ENCODE measurements around the gene ATP8B4.

The ATP8B4 gene

DNA sequence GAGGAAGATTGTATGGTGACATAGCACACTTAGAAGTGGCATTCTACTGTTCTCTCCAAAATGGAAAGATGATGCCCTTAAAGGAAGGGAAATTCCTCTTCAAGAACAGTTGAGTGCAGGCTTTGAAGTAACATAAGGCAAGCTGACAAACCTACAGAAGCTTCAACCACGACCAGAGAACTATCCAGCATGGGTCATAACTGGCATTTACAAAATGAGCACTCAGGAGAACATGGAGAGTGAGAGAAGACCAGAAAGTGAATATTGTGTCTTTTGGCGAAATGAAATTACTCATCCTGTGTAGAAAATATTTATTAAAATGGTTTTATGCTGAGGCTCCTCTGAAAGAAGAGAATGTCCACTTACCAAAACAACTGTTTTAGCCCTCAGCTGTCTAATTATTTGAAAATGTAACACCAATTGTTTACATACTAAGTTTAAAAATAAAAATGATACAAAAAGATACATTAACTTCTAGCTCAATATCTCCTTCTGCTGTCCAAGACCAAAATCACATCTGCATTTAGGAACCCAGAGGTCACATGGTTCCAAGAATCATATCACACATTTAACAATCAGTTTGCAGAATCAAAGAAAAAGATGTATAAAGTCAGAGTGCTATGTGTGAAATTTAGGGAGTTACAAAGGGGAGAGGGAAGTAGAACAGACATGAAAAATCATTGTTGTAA is 216.9 kb downstream of the ATP8B4 start:
- no peak overlapping the region for H3K4me3 ChIP-seq (ENCODE audit: low read depth, low read length)

DNA sequence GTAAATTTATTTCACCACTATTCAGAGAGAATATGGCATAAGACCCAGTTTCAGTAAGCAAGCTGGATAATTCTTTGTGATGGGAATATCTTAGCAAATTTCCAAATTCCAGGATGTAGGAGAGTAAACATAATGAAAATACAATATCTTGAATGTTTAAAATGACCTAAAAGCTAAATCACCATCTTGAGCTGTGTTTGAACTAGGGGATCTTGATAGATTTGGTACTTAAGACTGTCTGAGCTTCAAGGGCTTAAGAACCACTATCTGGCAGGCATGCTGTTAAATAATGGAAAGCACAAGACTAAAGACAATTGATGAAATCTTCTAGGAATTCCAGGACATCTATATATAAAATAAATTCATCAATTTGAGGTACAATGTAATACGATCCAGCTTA is 217.7 kb downstream of the ATP8B4 start:
- H3K4me3 ChIP-seq (ENCODE audit: low read depth, low read length): no peak overlapping the region

DNA sequence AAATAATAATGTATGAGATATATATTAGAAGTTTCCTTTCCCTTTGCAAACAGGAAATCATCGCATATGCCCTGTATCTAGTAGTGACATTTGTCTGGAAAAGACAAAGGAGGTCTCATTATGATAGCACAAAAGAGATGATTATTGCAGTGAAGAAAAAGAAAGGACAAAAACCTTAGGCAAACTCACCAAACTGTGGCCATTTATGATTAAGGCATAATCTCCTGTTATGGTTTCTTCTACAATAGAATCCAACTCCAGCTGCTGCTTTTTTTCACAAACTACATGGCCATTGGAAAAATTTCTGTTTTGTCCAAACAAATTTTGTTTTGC is 218.2 kb downstream of the ATP8B4 start:
- no peak overlapping the region for H3K4me3 ChIP-seq (ENCODE audit: low read depth, low read length)

DNA sequence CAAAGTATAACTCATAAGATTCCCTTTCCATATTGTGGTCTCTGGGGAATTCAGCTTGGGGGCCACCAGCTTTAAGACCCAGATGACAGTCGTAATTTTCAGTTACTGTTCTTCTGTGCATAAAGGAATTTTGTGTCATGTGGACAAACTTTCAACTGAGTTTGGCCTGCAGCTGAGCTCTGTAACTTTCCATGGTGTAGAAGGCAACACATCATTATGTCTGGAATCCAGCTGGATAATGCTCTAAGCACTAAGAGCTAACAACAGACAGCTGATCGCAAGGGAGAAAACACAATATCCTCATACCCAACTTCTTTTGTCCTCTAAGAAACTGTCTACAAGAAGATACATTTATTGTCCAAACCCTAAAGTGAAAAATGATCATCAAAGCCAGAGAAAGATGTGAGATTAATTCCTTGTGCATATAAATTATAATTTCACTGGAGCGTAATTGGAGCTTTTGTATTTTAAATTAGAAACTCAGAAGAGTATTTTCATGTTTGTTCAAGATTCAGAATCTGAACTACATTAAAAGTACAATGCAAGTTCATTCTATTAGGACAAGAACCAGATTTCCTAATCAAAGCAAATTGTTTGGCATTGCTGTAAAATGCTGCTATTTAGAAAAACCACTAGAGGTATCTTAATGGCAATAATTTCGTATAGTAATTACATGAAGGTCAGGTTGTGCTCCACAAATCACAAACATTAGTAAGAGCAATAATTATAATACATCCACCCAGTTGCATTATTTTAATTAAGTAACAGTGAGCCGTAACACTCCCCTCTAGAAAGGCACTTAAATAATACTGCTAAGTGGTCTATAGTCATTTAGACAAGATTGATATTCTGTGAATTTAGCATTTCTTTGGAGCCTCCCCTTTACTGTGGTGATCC is 218.8 kb downstream of the ATP8B4 start:
- H3K4me3 ChIP-seq (ENCODE audit: low read depth, low read length): no peak overlapping the region

DNA sequence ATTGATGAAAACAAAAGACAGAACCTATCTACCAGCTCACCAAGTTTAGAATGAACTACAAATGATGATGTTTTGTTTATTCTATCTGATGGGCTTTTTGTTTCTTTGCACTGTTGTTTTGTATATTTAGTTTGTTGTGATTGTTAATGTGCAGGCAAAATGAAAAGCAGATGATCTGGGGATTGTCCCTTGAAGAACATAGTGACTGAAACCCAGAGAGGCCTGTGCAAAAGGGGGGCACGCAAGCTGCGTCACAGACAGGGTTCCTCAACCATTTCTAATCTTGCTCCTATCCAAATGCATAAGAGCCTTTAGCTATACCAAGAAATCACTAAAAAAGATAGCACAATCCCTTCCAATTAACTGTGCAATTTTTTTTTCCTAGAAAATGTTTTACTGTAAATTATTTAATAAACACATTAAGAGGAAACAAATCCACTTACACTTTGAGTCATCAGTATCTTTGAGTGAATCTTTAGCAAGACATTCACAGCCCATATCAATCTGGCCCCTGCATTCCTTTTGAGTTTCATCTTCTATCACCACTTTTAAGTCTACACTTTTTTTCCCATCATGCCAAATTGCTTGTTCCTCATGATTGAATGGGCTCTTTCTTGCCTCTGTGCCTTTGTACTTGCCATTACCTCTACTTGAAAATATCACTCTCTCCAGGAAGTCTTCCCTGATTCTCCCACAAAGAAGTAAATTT is 220.3 kb downstream of the ATP8B4 start:
- H3K4me3 ChIP-seq (ENCODE audit: low read depth, low read length): no peak overlapping the region

DNA sequence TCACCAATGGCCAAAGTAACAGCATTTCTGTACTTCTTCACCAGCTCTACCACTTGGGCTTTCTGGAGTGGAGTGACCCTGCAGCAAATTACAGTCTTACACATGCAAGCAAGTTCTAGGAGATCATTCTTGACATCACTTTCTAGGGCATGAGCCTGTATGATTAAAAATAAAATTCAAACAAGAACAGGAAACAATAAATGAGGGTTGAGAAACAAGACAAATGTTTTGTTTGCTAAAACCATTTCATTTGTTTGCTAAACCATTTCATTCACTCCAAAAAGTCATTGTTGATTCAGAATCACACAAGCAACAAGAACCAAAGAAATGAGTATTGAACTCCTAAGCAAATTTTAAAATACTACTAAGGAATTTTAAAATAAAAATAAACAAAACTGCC is 220.9 kb downstream of the ATP8B4 start:
- H3K4me3 ChIP-seq (ENCODE audit: low read depth, low read length): no peak overlapping the region

DNA sequence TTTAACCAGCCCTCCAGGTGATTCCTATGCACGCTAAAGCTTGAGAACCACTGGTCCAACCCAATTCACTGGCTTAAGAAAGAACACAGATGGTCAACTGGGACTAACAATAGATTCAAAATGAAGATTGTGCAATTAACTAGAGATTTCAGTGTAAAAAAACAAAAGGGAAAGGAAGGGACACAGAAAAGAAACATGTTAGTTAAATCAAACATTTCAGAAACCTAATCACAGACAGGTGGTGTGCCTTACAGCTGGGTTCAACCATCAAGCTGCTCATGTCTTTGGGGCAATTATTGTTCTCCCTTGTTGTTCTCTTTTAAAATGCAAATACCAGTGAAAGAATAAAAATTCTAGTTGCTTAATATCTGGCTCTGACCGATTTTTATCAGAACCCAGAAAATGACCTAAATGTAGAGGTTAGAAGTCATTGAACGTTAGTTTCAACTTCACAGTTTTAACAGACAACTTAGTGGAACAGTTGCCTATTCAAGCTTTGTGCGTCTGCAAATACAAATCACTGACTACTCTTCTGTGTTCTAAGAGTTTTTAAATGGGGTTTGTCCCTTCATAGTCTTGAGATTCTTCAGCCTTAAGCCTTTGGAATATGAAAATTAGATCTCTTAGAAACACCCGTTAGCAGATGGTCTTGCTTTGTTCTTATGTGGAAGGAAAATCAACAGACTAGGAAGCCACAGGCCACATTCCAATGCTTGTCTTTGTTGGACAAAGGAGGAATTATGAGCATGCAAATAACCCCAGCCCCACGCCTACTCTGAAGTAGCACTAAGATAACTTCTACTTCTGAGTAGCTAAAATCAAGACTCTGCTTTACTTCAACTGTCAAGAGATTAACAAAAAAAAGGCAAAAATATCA is 223.4 kb downstream of the ATP8B4 start:
- no peak overlapping the region for H3K4me3 ChIP-seq (ENCODE audit: low read depth, low read length)

DNA sequence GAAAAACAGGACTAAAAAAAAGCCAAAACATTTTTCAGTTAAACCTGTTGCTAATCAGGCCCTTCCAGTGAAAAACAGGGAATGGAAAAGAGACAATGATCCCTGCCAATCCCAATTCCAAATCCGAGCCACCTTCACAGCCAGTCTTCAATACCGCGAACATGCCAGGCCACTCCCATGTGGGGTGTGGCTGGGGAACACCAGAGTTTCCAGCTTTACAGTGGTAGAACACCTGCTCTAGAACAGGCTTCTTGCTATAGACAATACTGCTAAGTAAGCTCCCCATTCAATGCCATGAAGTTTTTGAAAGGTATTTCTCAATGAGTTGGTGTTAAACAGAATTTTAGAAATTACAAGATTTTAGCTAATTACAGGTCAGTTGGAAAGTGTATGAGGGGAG is 228.3 kb downstream of the ATP8B4 start:
- no peak overlapping the region for H3K4me3 ChIP-seq (ENCODE audit: low read depth, low read length)

DNA sequence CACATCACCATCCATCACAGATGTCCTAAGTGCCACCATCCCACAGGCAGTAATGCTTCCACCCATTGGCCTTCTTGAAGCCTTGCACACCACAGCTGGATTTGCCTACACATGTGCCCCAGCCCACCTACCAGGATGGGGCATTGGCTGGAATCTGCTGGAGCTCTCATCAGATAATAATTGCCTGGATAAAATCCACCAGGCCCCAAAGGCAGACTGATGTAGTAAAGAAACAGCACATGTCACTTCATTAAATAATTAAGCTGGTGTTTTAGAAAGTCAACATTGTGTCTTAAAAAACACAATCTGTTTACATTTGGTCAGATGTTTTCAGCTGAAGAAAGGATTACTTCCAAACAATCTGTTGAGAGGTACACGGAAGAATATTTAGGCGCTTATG is 229.5 kb downstream of the ATP8B4 start:
- no peak overlapping the region for H3K4me3 ChIP-seq (ENCODE audit: low read depth, low read length)

DNA sequence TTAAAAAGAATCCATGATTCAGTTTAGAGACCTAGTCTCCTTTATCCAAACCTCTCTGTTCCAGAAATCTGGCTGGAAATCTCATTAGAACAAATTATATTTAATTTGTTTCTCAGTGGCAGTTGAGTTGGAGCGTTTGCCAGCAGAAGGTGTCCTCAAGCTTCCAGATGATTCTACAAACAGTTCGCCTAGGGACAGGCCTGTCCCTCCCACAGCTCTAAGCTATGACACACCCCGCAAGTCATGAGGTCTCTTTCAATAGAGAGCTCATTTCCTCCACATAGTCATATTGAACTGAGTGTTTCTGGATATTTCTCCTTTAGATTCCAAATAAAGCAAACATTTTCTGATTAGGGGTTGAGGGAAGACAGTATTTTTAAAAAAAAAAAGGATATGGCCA is 230.3 kb downstream of the ATP8B4 start:
- no peak overlapping the region for H3K4me3 ChIP-seq (ENCODE audit: low read depth, low read length)

DNA sequence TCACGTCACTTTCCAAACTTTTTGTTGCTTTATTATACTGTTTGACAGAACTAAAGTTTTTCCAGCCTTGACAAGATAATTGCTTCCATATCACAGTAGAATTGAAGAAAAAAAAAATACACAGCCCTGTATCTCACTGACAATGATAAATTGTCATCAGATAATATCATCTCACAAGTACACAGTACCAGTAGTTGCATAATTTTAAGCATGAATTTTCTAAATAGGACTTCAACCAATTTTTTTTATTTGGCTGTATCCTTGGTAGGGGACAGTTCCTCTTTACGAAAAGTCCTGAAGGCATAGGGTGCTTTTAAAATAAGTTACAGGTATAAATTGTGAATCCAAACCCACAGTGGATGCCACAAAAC is 230.7 kb downstream of the ATP8B4 start:
- H3K4me3 ChIP-seq (ENCODE audit: low read depth, low read length): no peak overlapping the region

DNA sequence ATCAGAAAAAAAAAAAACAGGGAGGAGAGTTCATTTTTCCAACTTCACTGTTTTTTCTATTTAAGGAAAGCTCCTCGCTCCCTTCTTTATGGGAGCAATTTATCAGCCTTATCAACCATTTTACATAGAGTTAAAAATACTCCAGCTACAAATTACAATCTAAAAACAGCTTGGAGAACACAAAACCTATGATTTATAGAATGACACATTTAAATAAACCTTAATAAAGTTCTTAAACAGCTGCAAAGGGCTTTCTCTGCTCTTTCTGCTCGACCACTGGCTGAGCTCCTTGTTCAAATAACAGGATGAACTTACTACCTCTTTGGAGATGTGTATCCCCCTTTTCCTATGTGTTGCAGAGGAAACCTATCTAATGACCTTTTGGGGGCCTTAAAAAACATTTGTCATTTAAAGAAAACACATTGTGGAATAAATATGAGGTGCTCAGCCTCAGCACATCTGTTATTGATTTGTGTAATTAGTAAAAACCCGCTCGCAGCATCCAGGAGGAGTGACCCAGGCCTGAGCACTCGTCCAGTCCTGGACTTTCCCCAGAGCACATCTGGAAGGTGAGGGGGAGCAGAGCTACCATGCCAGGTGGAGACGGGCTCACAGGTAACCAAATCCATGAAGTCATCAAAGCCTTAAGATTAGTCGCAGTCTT is 231.2 kb downstream of the ATP8B4 start:
- no peak overlapping the region for H3K4me3 ChIP-seq (ENCODE audit: low read depth, low read length)

DNA sequence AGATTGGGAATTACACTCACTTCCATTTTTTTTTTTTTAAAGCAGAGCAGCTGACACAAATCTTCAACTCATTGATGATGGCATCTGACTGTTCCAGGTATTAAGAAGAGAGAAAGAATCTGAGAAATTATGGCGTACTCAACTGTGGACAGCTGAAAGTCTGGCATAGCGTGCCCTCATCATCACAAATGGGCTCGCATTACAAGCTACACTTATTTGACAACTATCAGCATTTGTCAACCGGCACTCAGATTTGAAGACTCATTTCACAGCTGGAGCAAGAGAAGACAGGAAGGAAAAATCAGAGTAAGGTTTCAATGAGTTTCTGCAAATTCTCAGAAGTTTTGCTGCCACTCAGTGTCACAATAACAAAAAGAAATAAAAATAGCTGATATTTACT is 235.9 kb downstream of the ATP8B4 start:
- no peak overlapping the region for H3K4me3 ChIP-seq (ENCODE audit: low read depth, low read length)

DNA sequence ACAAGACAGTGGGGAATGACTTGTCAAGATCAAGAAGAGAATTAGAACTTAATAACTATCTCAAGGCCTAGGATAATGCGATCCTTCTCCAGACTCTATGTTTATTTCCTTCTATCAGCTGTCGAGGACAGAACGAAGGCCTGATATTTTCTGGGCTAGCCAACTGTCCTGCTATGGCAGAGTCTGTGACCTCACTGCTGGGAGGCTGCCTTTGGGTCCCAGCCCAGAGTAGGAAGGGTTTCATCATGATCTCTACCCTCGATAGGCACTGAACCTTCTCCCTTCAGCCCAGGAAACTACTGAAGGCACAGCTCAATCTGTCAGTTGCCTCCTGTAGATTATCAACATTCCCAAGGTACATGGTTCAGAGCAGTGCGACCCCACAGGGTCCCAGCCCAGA is 237.2 kb downstream of the ATP8B4 start:
- no peak overlapping the region for H3K4me3 ChIP-seq (ENCODE audit: low read depth, low read length)

DNA sequence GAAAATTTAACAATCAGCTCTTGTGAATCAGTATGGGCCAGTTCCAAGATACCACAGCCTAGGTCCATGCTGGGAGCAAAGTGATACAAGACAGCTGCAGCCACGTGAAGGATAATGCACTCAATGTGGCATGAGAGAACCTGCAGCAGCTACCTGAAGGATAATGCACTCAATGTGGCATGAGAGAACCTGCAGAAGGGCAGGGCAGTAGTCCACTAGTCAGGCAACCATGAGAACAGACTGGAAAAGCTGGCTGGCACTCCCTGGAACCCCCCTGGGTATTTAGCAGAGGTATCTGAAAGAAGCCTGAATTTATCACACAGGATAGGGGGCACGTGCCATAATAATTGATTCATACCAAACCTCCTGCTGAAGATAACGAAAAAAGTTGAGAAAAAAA is 237.6 kb downstream of the ATP8B4 start:
- no peak overlapping the region for H3K4me3 ChIP-seq (ENCODE audit: low read depth, low read length)

DNA sequence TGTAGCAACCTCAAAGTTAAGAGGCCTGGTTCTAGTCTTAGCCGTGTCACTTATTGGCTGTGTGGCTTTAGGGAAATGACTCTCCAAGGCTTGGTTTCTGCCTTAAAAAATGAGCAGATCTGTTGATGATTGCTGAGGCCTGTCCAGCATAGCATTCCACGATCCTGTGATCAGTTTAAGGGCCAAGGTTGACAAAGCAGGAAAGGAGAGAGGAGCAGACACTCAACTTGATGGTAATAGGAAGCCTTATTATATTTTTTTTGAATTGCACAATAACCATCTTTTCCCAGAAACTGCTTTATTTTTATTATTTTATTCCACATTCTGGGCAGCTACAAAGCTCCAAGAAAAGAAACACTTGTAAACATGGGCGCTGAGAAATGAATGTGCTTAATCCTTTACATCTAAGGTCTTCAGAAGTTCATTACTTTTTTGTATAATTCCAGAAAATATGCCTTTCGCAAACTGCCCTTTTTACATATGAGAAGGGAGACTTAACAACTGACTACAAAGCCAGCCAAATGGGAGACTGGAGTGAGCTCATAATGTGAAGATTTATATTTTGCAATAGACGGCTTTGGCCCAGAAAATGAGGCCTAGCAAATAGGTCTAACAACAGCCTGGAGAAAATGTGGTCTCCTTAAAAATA is 241.0 kb downstream of the ATP8B4 start:
- no peak overlapping the region for H3K4me3 ChIP-seq (ENCODE audit: low read depth, low read length)

DNA sequence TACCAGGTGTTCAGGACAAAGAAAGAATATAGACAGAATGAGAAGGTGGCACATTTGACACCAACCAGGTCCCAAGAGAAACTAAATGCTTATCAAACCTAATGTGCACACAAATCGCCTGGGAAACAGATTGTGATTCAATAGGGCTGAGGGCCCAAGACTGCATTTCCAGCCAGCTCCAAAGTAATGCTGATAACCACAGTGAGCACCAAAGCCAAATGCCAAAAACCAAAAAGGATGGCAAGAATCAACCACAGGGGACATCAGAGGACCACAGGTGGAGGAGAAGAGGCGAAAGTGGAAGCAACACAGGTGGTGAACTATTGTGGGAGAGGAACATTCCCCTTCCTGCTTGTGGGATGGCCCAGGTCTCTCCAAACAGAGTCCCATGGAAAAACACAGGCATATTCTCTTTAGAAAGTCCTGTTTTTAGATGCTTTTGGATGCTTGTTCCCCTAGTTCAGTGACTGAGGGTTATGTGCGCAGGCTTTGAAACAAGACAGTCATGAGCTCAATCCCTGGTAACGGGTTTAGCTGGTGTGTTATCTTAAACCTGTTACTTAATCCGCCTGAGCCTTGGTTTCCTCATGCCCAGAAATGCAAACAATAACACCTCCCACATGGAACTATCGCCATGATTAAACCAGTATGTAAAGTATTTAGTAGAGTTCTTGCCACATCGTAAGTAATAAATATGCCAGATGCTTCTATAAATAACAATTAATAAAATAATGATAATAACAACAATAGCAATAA is 241.7 kb downstream of the ATP8B4 start:
- no peak overlapping the region for H3K4me3 ChIP-seq (ENCODE audit: low read depth, low read length)

DNA sequence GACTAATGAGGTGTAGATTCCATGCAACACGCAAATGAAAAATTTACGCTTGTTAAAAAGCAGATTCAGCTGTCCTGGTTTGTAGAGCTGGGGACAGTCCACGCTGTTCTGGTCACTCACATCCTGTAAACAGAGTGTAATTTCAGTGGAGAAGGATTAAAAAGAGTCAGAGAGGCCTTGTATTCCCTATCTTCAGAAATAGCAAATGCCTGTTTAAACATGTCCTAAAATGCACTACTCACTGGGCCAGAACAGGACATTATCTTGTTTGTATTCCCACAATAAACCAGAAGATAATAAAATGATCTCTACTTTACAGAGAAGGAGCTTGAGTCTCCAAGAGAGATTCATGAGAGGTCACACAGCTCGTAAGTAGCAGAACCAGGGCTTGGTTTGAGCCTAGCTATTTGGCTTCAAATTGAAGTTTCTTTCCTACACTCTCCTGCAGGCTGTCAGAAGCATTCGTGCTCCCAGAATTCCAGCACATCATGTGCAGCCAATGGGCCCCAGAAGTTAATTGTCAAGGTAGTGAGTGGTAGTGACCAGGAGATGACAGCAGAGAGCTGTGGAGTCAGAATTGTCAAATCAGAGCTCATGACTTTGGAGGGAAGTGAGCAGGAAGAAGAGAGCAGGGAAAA is 242.5 kb downstream of the ATP8B4 start:
- no peak overlapping the region for H3K4me3 ChIP-seq (ENCODE audit: low read depth, low read length)

DNA sequence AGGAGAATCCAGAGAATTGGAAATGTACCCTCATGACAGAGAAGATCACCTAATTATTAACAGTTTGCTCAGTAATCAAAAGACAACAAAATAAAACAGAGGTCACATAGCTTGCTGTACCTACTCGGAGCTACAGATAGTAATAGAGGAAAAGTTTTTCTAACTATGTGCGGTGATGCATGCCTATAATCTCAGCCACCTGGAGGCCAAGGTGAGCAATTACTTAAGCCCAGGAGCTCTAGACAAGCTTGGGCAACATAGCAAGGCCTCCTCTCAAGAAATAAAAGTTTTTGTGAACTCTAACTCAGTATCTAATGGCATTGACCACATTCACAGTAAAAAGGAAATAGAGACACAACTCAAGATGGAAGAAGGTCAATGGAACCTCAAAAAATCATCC is 243.6 kb downstream of the ATP8B4 start:
- H3K4me3 ChIP-seq (ENCODE audit: low read depth, low read length): no peak overlapping the region
